ENCODE measurements around the gene PPP2R2C.

GRCh38 chr4:6388713-6389112 is 83.7 kb downstream of the PPP2R2C start:
- TF ChIP-seq POLR2A (IDR thresholded peaks at IDR 0.05) (no peak), POLR2AphosphoS5 (IDR thresholded peaks at IDR 0.05) (no peak)
